Dendritic cell treated with granulocyte-macrophage colony-stimulating factor and Interleukin-4, amounts not matched to agents 40 ng/mL and 50 ng/mL, for 4 days (primary cell): ENCODE results near the gene ARCN1.

Experiments used
- H3K27ac Mint-ChIP-seq: one replicate; pipeline ENCODE4 v1.8.0; 2022; ENCODE audit warnings: mild to moderate bottlenecking, mixed read lengths
- H3K27me3 Mint-ChIP-seq: one replicate; pipeline ENCODE4 v1.8.0; 2022; ENCODE audit warnings: mild to moderate bottlenecking, mixed read lengths
- H3K36me3 Mint-ChIP-seq: one replicate; pipeline ENCODE4 v1.8.0; 2022; ENCODE audit warnings: low read depth, mixed read lengths
- H3K4me1 Mint-ChIP-seq: one replicate; pipeline ENCODE4 v1.8.0; 2022; ENCODE audit warnings: low read depth, mixed read lengths
- H3K4me3 Mint-ChIP-seq: one replicate; pipeline ENCODE4 v1.8.0; 2022; ENCODE audit warnings: mild to moderate bottlenecking, moderate library complexity, mixed read lengths
- H3K9me3 Mint-ChIP-seq: one replicate; pipeline ENCODE4 v1.8.0; 2022; ENCODE audit warnings: mixed read lengths
- intact Hi-C: fragments of 100-400 bp; cut with micrococcal nuclease; formaldehyde crosslinking; loops from one replicate; pipeline ENCODE4 v1.15.0; 2022

Gene ARCN1

DNA sequence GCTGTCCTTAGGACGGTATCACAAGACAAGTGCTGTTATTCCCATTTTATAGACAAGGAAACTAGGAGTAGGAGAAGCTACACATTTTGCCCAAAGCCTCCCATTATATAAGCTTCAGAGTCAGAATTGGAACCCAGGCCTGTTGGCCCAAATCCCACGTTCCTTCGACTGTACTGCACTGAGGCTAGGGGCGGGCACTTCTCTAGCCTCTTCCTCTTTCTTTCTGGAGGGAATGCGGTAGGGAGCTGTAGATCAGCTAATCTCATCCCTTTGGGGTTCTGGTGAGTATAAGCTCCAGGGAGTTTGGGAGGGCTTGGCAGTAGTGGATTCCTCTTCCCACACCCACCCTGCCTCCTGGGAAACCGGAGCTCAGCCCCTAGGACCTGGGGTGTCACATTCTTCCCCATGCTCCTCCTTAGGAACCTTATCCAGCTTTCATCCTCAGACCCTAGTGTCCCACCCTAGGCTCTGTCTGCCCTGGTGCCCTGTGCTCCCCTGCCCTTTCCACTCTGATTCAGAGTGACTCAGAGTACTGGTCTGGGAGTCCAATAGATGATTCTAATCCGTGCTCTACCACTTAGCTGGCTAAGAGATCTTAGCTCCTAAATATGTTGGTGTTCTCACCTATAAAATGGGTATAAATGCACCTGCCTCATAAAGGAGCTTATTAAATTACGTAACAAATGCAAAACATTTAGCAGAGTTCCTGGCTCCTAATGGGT is 64.5 kb downstream of the ARCN1 start:
- H3K9me3 Mint-ChIP-seq = no peaks in the 10 kb centered on the region
- peaks cover 23% of the 10 kb centered on the region for H3K27me3 Mint-ChIP-seq
- intact Hi-C loops = no loop called here
- H3K4me1 Mint-ChIP-seq = no peaks in the 10 kb centered on the region
- H3K4me3 Mint-ChIP-seq = no peak overlapping the region
- no peaks in the 10 kb centered on the region for H3K36me3 Mint-ChIP-seq
- H3K27ac Mint-ChIP-seq = no peak overlapping the region

DNA sequence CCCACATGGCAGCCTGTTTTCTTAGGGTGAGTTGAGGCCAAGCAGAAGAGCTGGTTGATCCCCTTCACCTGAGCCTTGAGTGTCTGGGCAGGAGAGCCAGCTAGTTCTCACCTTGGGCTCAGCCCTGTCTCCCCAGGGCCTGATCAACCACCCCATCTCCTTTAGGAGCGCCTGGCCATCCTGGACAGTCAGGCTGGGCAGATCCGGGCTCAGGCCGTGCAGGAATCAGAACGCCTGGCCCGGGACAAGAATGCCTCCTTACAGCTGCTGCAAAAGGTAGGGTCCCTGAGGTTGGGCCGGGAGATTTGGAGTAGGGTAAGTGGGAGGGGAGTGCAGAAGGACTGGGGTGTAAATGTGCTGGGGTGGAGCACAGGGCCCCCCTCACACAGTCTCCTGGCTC is 66.5 kb downstream of the ARCN1 start:
- H3K27ac Mint-ChIP-seq = no peak overlapping the region
- no peaks in the 10 kb centered on the region for H3K36me3 Mint-ChIP-seq
- H3K4me1 Mint-ChIP-seq = no peaks in the 10 kb centered on the region
- H3K4me3 Mint-ChIP-seq = no peak overlapping the region
- H3K27me3 Mint-ChIP-seq = peaks cover 17% of the 10 kb centered on the region
- H3K9me3 Mint-ChIP-seq = no peaks in the 10 kb centered on the region
- intact Hi-C loops = no loop called here

DNA sequence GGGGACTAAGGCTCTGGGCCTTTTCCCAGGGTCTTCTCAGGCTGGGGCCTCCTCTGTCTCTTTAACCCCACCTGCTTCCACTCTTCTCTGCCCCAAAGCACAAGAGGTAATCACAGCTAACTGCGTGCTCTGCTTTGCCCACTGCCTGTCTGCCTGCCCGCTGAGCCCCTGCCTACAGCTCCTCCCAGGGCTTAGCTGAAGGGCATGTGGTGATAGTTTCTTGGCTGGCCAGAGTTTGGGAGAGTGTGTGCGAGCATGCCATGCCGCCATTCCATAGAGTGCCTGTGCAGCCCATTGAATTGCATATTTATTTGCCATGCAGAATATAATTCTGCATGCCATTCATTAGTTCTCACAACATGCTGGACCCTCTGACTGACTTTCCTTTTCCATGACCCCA is 67.7 kb downstream of the ARCN1 start:
- no peaks in the 10 kb centered on the region for H3K9me3 Mint-ChIP-seq
- peaks cover 9% of the 10 kb centered on the region for H3K27me3 Mint-ChIP-seq
- H3K4me3 Mint-ChIP-seq = no peak overlapping the region
- intact Hi-C loops = no loop called here
- H3K36me3 Mint-ChIP-seq = no peaks in the 10 kb centered on the region
- no peak overlapping the region for H3K27ac Mint-ChIP-seq
- no peaks in the 10 kb centered on the region for H3K4me1 Mint-ChIP-seq

DNA sequence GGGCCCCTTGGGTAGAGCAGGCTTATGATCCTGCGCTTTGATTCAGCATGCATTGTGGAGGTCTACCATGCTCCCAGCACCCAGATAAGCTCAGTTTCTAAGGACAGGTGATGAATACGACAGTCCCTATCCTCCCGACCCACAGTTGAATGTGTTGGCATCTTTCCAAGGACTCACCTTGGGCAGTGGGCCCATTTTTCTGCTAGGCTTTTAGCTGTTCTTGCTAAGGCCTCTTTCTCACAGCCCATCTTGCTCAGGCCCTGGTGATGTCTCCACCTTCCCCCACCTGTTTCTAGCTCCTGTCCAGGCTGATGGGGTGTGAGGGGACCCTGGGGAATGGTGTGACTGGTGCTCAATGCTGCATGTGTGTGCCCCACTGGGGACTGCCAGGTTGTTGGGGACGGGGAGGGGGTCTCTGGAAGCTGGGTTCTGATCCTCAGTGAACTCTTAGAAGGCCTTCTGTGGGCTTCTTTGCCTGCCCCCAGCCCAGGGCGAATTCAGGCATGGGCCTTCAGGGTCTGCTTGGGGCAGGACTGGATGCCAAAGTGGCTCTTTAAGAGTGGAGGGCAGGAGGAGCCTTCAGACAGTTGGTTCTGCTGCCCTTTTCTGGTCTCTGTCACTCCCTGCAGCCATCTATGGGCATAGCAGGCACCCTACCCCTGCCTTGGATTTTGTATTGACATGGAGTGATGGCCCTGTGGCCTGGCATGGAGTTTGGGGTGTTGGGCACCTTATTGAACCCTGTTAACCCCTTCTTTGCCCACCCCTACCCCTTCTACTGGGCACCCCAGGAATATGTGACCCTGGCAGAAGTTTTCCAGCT is 68.3 kb downstream of the ARCN1 start:
- H3K27ac Mint-ChIP-seq = no peak overlapping the region
- no peak overlapping the region for H3K4me3 Mint-ChIP-seq
- H3K36me3 Mint-ChIP-seq = peaks cover 2% of the 10 kb centered on the region
- peaks cover 6% of the 10 kb centered on the region for H3K27me3 Mint-ChIP-seq
- no peaks in the 10 kb centered on the region for H3K4me1 Mint-ChIP-seq
- H3K9me3 Mint-ChIP-seq = no peaks in the 10 kb centered on the region
- intact Hi-C loops = no loop called here

DNA sequence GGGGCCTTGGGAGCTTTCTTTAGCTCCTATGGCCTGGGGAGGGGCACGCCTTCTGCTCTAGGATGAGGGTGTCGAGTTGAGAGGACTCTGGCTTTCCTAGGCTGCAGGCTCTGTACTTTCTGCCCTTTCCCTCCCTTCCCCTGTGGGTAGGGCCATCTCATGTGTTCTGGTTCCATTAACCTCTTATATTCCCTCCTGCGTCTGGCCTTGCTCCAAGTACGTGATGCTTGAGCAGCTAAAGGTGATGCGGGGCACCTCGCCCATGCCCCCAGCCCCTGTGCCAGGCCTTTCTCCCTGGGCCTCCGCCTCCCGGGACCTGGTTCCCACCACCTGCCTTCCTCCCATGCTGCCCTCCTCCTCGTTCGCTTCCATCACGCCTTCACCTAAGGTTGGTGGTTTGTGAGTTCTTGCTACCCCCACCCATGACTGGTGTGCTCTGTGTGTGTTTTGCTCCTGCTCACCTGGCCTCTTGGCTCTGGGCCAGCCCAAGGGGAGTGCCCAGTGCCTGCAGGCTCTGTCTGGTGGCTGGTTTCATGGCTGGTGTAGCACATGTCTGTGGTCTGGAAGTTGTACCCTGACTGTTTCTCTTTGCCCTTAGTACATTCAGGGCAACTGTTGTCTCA is 69.3 kb downstream of the ARCN1 start:
- Mint-ChIP-seq H3K9me3 (no peaks in the 10 kb centered on the region), H3K36me3 (peaks cover 6% of the 10 kb centered on the region), H3K27ac (no peak overlapping the region), H3K27me3 (peaks cover 4% of the 10 kb centered on the region), H3K4me1 (no peaks in the 10 kb centered on the region), H3K4me3 (no peak overlapping the region)
- intact Hi-C loops = no loop called here

DNA sequence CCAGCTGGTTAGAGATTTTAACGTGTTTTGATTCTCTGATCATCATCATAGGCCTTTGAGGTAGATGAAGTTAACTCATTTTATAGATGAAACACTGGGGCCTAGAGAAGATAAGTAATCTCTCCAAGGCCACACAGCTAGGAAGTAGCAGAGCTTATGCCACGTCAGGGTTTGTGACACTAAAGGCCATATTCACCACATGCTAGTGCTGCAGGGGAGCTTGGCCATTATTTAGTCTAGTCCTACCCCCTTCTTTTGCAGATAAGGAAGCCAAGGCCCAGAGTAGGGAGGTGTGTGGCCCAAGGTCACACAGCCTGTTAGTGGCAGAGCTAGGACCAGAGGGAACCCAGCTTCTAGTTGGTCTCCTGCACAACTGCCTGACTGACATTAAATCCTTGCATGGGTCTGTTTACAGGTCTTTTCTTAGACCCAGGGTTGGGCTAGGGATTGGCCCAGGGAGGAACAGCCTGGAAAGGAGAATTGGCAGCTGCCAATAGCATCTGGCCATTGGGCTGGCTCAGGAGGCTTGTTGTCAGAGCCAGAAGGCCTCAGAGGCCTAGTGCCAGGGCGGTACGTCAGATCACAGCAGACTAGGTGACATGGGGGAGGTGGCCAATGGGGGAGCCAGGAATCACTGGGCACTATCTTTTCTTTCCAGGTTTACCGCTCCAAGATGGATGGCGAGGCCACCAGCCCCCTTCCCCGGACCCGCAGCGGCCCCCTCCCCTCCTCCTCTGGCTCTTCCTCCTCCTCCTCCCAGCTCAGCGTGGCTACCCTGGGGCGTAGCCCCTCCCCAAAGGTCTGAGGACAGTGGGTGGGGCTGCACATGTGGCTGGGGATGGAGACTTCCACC is 71.2 kb downstream of the ARCN1 start:
- no peak overlapping the region for H3K4me3 Mint-ChIP-seq
- intact Hi-C loops = no loop called here
- peaks cover 10% of the 10 kb centered on the region for H3K27me3 Mint-ChIP-seq
- no peaks in the 10 kb centered on the region for H3K9me3 Mint-ChIP-seq
- H3K36me3 Mint-ChIP-seq = peaks cover 14% of the 10 kb centered on the region
- no peak overlapping the region for H3K27ac Mint-ChIP-seq
- no peaks in the 10 kb centered on the region for H3K4me1 Mint-ChIP-seq

DNA sequence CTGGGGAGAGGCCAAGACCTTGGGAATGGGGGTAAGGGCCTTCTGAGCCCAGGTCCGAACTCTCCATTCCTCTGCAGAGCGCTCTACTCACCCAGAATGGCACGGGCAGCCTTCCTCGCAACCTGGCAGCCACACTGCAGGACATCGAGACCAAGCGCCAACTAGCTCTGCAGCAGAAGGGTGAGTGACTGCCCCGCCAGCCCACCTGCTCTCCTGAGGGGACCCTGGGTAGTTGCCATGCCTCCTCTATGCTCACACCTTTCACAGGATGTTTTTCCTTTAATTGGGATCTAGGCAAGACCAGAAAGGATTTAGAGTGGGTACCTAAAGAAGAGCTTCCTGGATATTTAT is 71.8 kb downstream of the ARCN1 start:
- intact Hi-C loops = no loop called here
- Mint-ChIP-seq H3K27me3 (peaks cover 11% of the 10 kb centered on the region), H3K36me3 (peaks cover 14% of the 10 kb centered on the region), H3K4me3 (no peak overlapping the region), H3K27ac (no peak overlapping the region), H3K9me3 (no peaks in the 10 kb centered on the region), H3K4me1 (no peaks in the 10 kb centered on the region)

DNA sequence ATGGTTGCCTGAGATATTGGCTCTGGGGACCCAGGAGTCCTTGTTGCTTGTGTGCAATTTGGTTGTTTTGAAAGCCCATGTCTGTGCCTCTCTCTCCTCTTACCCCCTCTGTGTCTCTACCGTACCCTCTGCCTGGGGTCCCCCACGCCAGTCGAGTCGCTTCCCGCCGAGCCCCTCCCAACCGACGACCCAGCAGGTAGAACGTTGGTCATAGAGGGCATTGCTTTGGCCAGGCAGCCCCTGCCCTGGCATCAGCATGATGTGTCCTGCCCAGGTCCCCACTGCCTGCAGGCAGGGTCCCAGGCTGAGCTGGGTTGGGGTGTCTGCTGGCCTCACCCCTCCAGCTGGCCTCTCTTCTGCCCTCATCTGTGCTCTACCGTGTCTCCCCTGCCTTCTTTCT is 72.3 kb downstream of the ARCN1 start:
- peaks cover 14% of the 10 kb centered on the region for H3K36me3 Mint-ChIP-seq
- H3K27ac Mint-ChIP-seq = no peak overlapping the region
- no peaks in the 10 kb centered on the region for H3K9me3 Mint-ChIP-seq
- H3K4me1 Mint-ChIP-seq = no peaks in the 10 kb centered on the region
- intact Hi-C loops = no loop called here
- peaks cover 11% of the 10 kb centered on the region for H3K27me3 Mint-ChIP-seq
- no peak overlapping the region for H3K4me3 Mint-ChIP-seq

DNA sequence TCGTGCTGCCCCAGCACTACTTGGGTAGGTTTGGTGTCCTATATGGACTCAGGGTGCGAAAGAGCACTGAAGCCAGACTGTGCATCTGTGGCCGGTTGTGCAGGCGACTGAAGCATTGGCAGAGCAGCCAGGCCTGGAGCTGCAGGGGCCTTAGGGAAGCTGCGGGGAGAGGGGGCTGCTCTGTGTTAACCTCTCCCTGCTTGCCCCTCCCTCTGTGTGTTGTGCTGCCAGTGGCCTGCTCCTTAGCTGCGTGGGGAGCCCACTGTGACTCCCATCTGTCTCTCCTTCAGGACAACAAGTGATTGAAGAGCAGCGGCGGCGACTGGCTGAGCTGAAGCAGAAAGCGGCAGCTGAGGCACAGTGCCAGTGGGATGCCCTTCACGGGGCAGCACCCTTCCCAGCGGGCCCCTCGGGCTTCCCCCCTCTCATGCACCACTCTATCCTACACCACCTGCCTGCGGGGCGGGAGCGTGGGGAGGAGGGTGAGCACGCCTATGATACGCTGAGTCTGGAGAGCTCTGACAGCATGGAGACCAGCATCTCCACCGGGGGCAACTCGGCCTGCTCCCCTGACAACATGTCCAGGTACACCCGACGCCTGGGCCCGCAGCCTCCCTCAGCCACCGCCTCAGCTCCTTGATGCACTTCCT is 73.0 kb downstream of the ARCN1 start:
- no peak overlapping the region for H3K27ac Mint-ChIP-seq
- H3K27me3 Mint-ChIP-seq = peaks cover 11% of the 10 kb centered on the region
- H3K4me3 Mint-ChIP-seq = no peak overlapping the region
- no peaks in the 10 kb centered on the region for H3K9me3 Mint-ChIP-seq
- no peaks in the 10 kb centered on the region for H3K4me1 Mint-ChIP-seq
- peaks cover 14% of the 10 kb centered on the region for H3K36me3 Mint-ChIP-seq
- intact Hi-C loops = no loop called here

DNA sequence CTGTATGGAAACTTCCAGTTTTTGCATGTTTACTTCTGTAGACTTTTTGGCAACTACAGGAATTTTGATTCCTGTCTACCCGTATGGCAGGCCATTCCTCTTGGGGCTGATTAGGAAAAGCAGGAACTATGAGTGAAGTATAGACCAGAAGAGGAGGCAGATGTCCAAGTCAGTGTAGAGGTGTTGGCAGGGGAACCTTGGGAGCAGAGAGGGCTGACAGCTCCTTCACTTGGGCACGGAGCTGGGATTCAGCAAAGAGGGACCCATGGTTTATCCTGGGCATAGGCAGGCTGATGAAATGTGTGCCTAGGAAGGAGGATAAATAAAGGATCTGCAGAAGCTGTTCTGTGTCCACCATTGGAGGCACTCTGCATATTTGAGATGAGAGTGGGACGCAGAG is 74.2 kb downstream of the ARCN1 start:
- Mint-ChIP-seq H3K27me3 (peaks cover 11% of the 10 kb centered on the region), H3K4me3 (no peak overlapping the region), H3K36me3 (peaks cover 19% of the 10 kb centered on the region), H3K4me1 (no peaks in the 10 kb centered on the region), H3K9me3 (no peaks in the 10 kb centered on the region), H3K27ac (no peak overlapping the region)
- intact Hi-C loops = no loop called here

DNA sequence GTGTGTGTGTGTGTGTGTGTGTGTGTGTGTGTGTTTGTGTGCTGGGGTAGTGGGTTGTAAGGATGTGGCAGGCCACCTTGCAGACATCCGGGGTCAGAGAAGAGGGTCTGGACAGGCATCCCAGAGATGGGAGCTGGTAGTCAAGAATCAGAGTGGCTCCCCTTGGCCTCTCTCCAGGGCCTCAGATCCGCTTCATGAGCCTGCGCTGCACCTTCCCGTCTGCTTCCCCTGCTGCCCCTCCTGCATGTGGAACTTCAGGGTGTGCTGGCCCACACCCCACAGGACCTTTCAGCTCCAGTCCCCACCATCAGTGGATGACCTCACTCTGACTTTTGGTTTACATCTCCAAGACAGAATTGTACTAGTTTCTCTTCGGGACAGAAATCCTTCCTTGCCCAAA is 76.1 kb downstream of the ARCN1 start:
- Mint-ChIP-seq H3K9me3 (no peaks in the 10 kb centered on the region), H3K36me3 (peaks cover 19% of the 10 kb centered on the region), H3K27ac (no peak overlapping the region), H3K4me3 (no peak overlapping the region), H3K4me1 (no peaks in the 10 kb centered on the region), H3K27me3 (peaks cover 11% of the 10 kb centered on the region)
- intact Hi-C loops = no loop called here

DNA sequence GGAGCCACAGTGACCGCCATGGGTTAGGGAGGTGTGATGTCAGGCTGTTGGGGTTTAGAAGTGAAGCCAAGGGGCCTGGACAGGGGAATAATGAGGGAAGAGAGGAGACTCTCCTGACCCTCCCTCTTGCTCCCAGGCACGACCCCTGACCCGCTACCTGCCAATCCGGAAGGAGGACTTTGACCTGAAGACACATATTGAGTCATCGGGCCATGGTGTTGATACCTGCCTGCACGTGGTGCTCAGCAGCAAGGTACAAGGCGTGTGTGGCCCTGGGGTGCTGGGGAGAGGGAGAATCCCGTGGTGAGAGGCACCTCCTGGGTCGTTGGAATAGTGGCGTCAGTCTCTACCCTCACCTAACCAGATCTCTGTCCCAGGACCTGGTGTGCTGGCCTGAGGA is 77.7 kb downstream of the ARCN1 start:
- Mint-ChIP-seq H3K4me3 (no peak overlapping the region), H3K36me3 (peaks cover 19% of the 10 kb centered on the region), H3K4me1 (no peaks in the 10 kb centered on the region), H3K27me3 (peaks cover 11% of the 10 kb centered on the region), H3K9me3 (no peaks in the 10 kb centered on the region), H3K27ac (no peak overlapping the region)
- intact Hi-C loops = no loop called here

DNA sequence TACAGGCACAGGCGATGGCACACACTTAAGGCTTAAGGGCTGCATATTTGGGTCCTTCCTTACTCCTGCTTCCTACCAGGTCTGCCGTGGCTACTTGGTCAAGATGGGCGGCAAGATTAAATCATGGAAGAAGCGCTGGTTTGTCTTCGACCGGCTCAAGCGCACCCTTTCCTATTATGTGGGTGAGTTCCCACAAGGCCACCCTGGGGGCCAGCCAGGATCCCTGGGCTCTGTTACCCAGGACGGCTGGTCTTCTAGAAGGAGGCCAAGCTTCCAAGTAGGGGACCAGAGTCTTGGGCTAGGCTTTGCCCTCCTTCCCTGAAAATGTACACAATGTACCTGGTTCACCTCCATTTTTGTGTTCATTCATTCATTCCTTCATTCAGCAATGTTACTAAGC is 78.2 kb downstream of the ARCN1 start:
- no peak overlapping the region for H3K27ac Mint-ChIP-seq
- H3K4me1 Mint-ChIP-seq = no peaks in the 10 kb centered on the region
- intact Hi-C loops = no loop called here
- no peaks in the 10 kb centered on the region for H3K9me3 Mint-ChIP-seq
- H3K36me3 Mint-ChIP-seq = peaks cover 18% of the 10 kb centered on the region
- no peak overlapping the region for H3K4me3 Mint-ChIP-seq
- H3K27me3 Mint-ChIP-seq = peaks cover 11% of the 10 kb centered on the region
